NCI-H1092 (cell line): ENCODE results near the gene SOCS3.
A peak's percentile ranks its signal among the peaks of the same experiment; 100 is the strongest.

ENCODE experiments used
- DNase-seq: peaks from one replicate; lab custom pipeline; 2025; lab: John Stamatoyannopoulos, UW

Gene SOCS3

GRCh38 chr17:78359997-78360370 lies at the start of gene SOCS3:
SOCS3 (minus strand) TSS chr17:78360077; CDS start chr17:78359095, 982 bp downstream.
- DNase-seq, result peak; percentile 58

GRCh38 chr17:78409191-78409928 lies 49.5 kb upstream of the SOCS3 start:
- DNase-seq, result peak; percentile 20

GRCh38 chr17:78408476-78409050 lies 48.7 kb upstream of the SOCS3 start:
- DNase-seq, result no peak

- DNase-seq, result no peak
Observed at GRCh38 chr17:78407387-78408000, 47.6 kb upstream of the SOCS3 start.

GRCh38 chr17:78406920-78407319 lies 47.0 kb upstream of the SOCS3 start:
- no peak for DNase-seq

- DNase-seq, result no peak
Observed at GRCh38 chr17:78406396-78406795, 46.5 kb upstream of the SOCS3 start.

- DNase-seq, result no peak
Observed at GRCh38 chr17:78403822-78404221, 43.9 kb upstream of the SOCS3 start.

- DNase-seq, result no peak
Observed at GRCh38 chr17:78401891-78402290, 42.0 kb upstream of the SOCS3 start.

- no peak for DNase-seq
Observed at GRCh38 chr17:78401246-78401645, 41.4 kb upstream of the SOCS3 start.

GRCh38 chr17:78400581-78401240 lies 40.8 kb upstream of the SOCS3 start:
- DNase-seq, result no peak

- no peak for DNase-seq
Observed at GRCh38 chr17:78399693-78400144, 39.8 kb upstream of the SOCS3 start.

GRCh38 chr17:78399028-78399692 lies 39.3 kb upstream of the SOCS3 start:
- DNase-seq, result no peak

GRCh38 chr17:78398390-78398789 lies 38.5 kb upstream of the SOCS3 start:
- DNase-seq, result no peak

- no peak for DNase-seq
Observed at GRCh38 chr17:78397681-78398101, 37.8 kb upstream of the SOCS3 start.

GRCh38 chr17:78396441-78397337 lies 36.8 kb upstream of the SOCS3 start:
- no peak for DNase-seq

GRCh38 chr17:78395155-78395554 lies 35.3 kb upstream of the SOCS3 start:
- no peak for DNase-seq

- DNase-seq, result peak; percentile 16
Observed at GRCh38 chr17:78394209-78394608, 34.3 kb upstream of the SOCS3 start.

- DNase-seq, result no peak
Observed at GRCh38 chr17:78393575-78393974, 33.7 kb upstream of the SOCS3 start.

- no peak for DNase-seq
Observed at GRCh38 chr17:78392295-78392694, 32.4 kb upstream of the SOCS3 start.

- DNase-seq, result no peak
Observed at GRCh38 chr17:78391843-78392242, 32.0 kb upstream of the SOCS3 start.

GRCh38 chr17:78391051-78391431 lies 31.2 kb upstream of the SOCS3 start:
- no peak for DNase-seq
